ENCODE measurements around the gene INTS6.

The INTS6 gene

DNA sequence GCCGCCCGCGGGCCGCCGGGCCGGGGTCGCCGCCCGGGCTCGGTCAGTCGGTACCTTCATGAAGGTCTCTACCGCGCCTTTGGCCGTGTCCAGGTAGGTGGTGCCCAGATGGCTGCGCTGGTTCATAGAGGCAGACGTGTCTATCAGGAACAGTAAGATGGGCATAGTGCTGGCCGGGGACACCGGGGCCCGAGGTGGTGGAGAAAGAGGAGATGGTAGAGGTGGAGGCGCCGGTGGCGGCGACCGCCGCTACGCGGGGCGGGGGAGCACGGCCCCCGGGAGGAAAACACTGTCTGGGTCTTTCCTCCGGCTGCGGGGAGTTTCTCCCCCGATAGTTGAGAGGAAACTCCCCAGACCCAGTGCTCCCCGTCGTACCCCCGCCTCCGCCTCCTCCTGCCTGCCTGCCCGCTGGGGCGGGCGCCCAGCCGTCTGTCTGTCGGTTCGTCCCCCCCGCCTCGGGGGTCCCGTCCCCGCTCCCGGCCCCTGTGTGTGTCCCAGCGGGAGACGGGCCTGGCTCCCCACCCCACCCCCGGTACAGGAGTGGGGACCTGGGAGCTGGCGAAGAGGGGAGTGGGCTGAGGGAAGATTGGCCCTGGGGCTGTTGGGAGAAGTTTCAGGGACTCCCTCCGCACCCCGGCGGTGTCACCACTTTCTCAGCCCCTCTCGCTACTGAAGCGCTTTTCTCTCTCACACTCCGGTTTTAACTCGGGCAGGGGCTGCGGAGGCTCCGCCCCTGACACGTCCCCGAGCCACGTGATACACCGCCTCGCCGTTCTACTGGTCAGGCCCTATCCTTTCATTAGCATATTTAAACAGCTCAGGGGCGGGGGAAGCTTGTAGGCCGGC lies at the start of gene INTS6:
TSS of gene INTS6 (minus strand) at position 676 of the 846 bp plus-strand sequence. CDS start at position 165, 511 bp downstream.
- DNase-seq: peak; percentile 94 to 98 (median 96)

DNA sequence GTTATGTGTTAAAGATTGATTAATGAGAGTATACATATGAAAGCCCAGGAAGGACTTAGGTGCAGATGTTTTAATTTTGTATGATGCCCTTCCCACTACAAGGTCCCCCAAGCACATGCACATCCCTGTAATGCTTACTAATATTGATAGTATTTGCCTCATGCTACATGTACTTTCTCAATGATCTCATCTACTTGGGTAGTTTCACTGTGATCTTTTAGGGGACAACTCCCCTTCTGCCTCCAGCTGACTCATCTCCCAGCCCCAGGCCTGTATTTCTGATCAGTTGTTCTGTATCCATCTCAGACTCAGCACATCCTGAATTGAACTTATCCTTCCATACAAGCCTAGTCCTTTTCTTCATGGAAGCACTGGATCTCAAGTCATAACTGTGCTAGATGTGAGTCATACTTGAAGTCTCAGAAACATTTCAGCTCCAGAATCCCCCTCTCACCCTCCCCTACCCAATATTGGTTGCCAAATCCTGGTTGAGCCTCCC lies 49.4 kb upstream of the INTS6 start:
- DNase-seq: no peak

- no peak for DNase-seq
Measured at GRCh38 chr13:51501592-51502152, 48.8 kb upstream of the INTS6 start.

DNA sequence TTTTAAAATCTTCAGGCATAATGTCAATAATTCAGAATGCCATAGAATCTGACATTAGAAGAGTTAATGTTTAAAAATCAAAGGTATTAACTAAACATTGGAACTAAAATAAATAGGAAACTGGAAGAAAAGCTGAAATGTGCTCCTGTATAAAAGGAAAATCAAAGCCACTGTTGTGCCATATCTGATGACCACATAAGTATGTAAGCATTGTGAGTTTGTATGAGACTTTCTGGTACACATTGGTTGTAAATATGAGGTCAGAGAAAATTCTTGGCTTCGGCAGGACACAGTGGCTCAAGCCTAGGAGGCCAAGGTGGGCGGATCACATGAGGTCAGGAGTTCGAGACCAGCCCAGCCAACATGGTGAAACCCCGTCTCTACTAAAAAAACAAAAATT lies 48.3 kb upstream of the INTS6 start:
- no peak for DNase-seq

GRCh38 chr13:51500687-51501086 lies 47.9 kb upstream of the INTS6 start:
- DNase-seq: no peak

- DNase-seq: no peak
Measured at GRCh38 chr13:51499841-51500240, 47.0 kb upstream of the INTS6 start.

- no peak for DNase-seq
Measured at GRCh38 chr13:51495316-51495715, 42.5 kb upstream of the INTS6 start.

DNA sequence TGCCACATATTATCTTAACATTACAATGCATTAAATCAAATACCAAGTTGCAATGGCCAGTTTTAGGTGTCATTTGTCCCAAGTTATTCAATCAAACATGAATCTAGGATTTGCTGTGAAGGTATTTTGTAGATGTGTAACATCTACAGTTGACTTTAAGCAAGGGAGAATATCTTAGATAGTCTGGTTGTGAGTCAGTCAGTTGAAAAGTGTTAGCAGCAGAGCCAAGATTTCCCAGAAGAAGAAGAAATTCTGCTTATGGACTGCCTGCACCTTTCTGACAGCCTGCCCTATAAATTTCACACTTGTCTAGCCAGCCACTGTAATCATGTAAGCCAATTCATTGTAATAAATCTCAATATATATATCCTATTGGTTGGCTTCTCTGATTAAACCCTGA lies 41.3 kb upstream of the INTS6 start:
- DNase-seq: no peak

DNA sequence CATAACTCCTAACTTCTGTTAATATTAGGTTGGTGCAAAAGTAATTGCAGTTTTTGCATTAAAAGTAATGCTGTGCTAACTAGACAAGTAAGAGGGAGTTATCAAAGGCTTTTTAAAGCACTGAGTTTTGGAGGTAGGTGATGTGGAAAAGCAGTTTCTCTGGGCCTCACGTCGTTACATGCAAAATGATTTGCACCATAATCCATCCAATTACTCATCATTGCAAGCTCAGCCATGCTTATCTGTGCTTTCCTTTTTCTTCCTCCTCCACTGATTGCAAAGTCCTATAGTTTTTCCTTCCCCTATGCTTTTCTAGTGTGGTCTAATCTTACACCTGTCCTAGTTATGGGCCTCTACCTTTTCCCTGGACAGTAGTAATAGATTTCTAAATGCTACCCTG lies 35.4 kb upstream of the INTS6 start:
- DNase-seq: no peak

GRCh38 chr13:51481656-51482055 lies 28.8 kb upstream of the INTS6 start:
- no peak for DNase-seq

DNA sequence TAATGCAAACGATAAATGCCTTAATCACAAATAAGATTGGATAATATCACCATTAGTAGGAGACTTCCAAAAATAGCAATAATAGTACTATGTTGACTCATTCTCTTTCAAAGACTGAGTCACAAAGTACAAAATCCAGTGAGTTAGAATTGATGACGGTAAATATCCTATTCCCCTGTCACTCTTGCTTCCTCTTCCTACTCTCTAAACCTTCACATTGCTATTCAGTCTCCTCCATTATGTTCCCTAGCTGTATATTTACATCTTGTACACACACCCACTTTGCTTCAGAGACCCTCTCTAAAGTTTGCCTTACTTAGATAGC lies 26.3 kb upstream of the INTS6 start:
- no peak for DNase-seq

DNA sequence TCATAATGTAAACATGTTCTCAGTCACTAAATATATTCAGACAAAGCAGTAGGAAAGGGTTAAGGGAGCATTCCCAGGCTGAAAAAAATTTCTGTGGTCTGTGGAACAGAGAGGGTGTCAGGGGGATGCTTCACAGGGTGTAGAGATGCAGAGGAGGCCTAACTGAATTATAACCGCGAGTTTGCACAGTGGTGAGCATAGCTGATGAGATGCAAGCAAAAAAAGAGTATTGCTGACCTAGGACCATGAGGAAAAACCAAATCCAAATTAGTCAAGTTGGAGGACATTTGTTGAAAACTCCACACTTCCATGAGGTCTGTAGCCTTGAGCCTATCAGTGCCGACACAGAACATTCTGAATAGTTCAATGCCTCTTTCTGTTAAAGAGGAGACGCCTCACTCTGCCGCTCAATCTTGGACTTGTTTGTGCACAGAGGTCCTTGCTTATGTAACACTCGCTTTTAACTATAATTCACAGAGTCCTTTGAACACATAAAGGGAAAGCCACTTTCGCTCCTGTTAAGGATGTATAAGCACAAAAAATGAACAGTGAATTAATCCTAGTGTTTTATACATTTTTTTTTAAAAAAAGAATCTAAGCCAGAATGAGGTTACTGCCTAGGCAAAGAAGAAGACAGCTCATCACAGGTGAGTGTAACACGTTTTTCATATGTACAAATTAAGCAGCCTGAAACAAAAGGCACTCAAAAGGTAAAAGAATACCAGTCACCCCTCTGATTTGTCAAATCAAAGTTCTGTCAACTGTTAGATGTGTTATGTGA lies 25.8 kb upstream of the INTS6 start:
- DNase-seq: no peak

- DNase-seq: no peak
Measured at GRCh38 chr13:51477653-51478324, 25.0 kb upstream of the INTS6 start.

GRCh38 chr13:51477149-51477548 lies 24.3 kb upstream of the INTS6 start:
- DNase-seq: no peak

- DNase-seq: no peak
Measured at GRCh38 chr13:51475727-51476501, 23.1 kb upstream of the INTS6 start.

DNA sequence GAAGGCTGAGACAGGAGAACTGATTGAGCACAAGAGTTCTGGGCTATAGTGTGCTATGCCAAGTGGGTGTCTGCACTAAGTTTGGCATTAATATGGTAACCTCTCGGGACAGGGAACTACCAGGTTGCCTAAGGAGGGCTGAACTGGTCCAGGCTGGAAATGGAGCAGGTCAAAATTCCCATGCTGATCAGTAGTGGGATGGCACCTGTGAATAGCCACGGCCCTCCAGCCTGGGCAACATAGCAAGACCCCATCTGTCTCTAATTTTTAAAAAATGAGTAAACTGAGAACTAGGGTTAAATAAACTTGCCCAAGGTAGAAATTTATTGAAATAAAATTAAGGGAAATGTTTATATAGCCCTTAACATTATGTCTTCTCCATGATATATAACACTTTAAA lies 17.0 kb upstream of the INTS6 start:
- no peak for DNase-seq

GRCh38 chr13:51467730-51468129 lies 14.9 kb upstream of the INTS6 start:
- DNase-seq: no peak

DNA sequence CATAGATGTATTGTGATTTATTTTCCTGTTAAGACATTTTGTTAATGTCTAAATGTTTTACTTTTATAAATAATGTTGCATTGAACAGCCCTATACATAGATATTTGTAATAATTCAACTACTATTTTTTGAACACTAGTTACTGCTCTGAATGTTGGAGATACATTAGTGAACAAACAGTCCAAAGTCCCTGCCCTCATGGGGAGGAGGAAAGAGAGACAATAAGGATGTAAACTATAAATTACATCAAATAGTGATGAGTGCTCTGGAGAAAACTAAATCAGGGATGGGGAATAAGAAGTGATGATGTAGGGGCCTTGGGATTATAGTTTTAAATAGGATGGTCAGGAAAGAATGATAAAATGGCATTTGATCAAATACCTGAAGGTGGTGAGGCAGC lies 12.3 kb upstream of the INTS6 start:
- no peak for DNase-seq

GRCh38 chr13:51457086-51457815 lies 4.4 kb upstream of the INTS6 start:
- DNase-seq: no peak

DNA sequence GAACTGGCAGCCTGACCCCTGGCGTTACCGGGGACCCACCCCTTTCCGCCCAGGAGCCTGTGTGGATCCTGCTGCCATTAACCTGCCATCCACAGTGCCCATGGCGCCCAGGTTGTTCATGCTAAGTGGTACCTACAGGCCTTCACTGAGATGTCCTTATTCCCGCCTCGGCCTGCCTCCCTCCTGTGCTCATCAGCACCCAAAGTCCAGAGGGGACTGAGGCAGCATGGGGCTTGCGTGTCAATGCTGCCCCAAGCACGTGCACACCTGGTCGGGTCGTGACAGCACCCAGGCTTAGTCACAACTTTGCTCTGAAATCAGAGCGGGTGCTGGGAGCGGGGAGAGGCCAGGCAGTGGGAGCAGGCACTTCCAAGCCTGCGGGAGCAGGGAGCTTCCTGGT lies 3.7 kb upstream of the INTS6 start:
- DNase-seq: no peak

GRCh38 chr13:51455532-51455931 lies 2.7 kb upstream of the INTS6 start:
- no peak for DNase-seq

Data from activated naive CD4-positive, alpha-beta T cell (primary cell).